HT1080 (cell line): ENCODE measurements around the gene BAHCC1. TPM values are rescaled to one million over a fixed set of nuclear protein-coding genes. Genes with fewer than 3 reads are reported as not detected.
"Not testable (repeated sequence)": the region's sequence is repeated elsewhere in the genome, so short reads cannot be mapped to it uniquely, and the experiment has no call there.

ENCODE experiments used
- DNase-seq: peaks from one replicate; pipeline ENCODE4 v3.0.0-alpha.2; 2015; ENCODE audit warnings: low read depth
- total RNA-seq: library from RNA; depleted of rRNA; stranded (reverse); fragments of >200 nt; shearing (Covaris generic); gene quantifications from 2 replicates; pipeline ENCODE4 v1.2.3, GENCODE V29; 2014

The BAHCC1 gene
- total RNA-seq, 1 experiment from 2014 or later = 0.43 TPM

GRCh38 chr17:81411305-81411704 lies 16.0 kb downstream of the BAHCC1 start:
- no peak for DNase-seq

- no peak for DNase-seq
These were observed 17.3 kb downstream of the BAHCC1 start for GRCh38 chr17:81412490-81413093.

GRCh38 chr17:81413497-81414135 lies 18.4 kb downstream of the BAHCC1 start:
- no peak for DNase-seq

- no peak for DNase-seq
These were observed 19.7 kb downstream of the BAHCC1 start for GRCh38 chr17:81414756-81415516.

- no peak for DNase-seq
These were observed 20.4 kb downstream of the BAHCC1 start for GRCh38 chr17:81415681-81416080.

- DNase-seq = no peak
These were observed 21.4 kb downstream of the BAHCC1 start for GRCh38 chr17:81416612-81417011.

- DNase-seq = no peak
These were observed 22.0 kb downstream of the BAHCC1 start for GRCh38 chr17:81417049-81417878.

GRCh38 chr17:81417879-81418709 lies 22.8 kb downstream of the BAHCC1 start:
- DNase-seq = no peak

GRCh38 chr17:81418710-81419318 lies 23.6 kb downstream of the BAHCC1 start:
- DNase-seq = no peak

- peak; percentile 83 for DNase-seq
These were observed 24.1 kb downstream of the BAHCC1 start for GRCh38 chr17:81419319-81419885.

- no peak for DNase-seq
These were observed 24.9 kb downstream of the BAHCC1 start for GRCh38 chr17:81419886-81420768.

GRCh38 chr17:81420769-81421462 lies 25.7 kb downstream of the BAHCC1 start:
- no peak for DNase-seq

- DNase-seq = peak; percentile 85
These were observed 27.8 kb downstream of the BAHCC1 start for GRCh38 chr17:81422776-81423697.

GRCh38 chr17:81423698-81424071 lies 28.4 kb downstream of the BAHCC1 start:
- no peak for DNase-seq

- DNase-seq = no peak
These were observed 29.1 kb downstream of the BAHCC1 start for GRCh38 chr17:81424151-81425017.

GRCh38 chr17:81425041-81425440 lies 29.8 kb downstream of the BAHCC1 start:
- not testable (repeated sequence) for DNase-seq
